ENCODE data around the gene PRDM5.

Gene PRDM5

DNA sequence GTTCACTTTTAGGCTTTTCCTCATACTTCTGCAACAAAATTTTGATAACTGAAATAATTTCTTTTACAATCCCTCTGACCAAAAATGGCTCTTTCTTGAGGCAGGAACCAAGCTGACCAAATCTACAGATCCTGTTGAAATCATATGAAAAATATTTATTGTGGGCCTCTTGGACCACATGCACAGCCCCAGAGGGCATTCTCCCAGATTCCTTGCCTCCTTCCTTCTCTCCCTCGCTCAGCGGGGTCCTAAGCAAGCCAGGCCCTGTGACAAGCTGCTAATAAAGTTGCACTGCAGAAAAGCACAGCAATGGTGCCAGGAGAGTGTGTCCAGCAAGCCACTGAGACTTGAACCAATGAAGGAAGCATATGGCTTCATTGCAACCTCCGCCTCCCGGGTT is 40.7 kb downstream of the PRDM5 start:
- Histone ChIP-seq H2AFZ (no peak overlapping the region), H3K9me3 (ENCODE audit: control insufficient read depth, low read length) (no peaks in the 10 kb centered on the region), H3K36me3 (ENCODE audit: control insufficient read depth, insufficient read depth, low read length) (no peaks in the 10 kb centered on the region), H3K4me1 (peaks cover 2% of the 10 kb centered on the region), H3K9ac (no peak overlapping the region), H3K27ac (no peak overlapping the region), H3K79me2 (no peaks in the 10 kb centered on the region), H3K4me2 (ENCODE audit: low read length) (no peak overlapping the region), H3K27me3 (ENCODE audit: control insufficient read depth, insufficient read depth, low read length) (no peaks in the 10 kb centered on the region), H3K4me3 (ENCODE audit: low read depth, low read length) (no peak overlapping the region)
- TF ChIP-seq, protein P1, sequence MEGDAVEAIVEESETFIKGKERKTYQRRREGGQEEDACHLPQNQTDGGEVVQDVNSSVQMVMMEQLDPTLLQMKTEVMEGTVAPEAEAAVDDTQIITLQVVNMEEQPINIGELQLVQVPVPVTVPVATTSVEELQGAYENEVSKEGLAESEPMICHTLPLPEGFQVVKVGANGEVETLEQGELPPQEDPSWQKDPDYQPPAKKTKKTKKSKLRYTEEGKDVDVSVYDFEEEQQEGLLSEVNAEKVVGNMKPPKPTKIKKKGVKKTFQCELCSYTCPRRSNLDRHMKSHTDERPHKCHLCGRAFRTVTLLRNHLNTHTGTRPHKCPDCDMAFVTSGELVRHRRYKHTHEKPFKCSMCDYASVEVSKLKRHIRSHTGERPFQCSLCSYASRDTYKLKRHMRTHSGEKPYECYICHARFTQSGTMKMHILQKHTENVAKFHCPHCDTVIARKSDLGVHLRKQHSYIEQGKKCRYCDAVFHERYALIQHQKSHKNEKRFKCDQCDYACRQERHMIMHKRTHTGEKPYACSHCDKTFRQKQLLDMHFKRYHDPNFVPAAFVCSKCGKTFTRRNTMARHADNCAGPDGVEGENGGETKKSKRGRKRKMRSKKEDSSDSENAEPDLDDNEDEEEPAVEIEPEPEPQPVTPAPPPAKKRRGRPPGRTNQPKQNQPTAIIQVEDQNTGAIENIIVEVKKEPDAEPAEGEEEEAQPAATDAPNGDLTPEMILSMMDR (IDR thresholded peaks at IDR 0.05) = no peak

DNA sequence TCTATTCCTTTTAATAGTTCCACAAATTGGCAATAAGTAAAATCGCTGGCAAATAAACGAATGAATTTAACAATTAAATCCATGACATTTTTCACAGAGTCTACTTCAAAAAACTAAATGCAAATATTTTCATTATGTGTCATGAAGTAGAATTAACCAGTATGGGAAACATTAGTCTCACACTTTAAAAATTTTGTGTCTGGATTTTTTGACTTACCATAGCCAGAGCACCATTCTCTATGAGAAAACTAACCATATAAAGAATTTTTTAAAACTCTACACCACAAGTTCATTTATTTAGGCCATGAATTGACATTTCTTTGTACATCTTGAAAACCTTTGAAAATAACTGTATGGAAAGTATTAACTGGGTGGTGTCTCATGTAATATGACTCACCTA is 41.2 kb downstream of the PRDM5 start:
- H3K4me2 ChIP-seq (ENCODE audit: low read length) = no peak overlapping the region
- H2AFZ ChIP-seq = no peak overlapping the region
- no peak overlapping the region for H3K4me3 ChIP-seq (ENCODE audit: low read depth, low read length)
- no peaks in the 10 kb centered on the region for H3K9me3 ChIP-seq (ENCODE audit: control insufficient read depth, low read length)
- no peaks in the 10 kb centered on the region for H3K36me3 ChIP-seq (ENCODE audit: control insufficient read depth, insufficient read depth, low read length)
- no peak overlapping the region for H3K9ac ChIP-seq
- H3K27ac ChIP-seq = no peak overlapping the region
- H3K27me3 ChIP-seq (ENCODE audit: control insufficient read depth, insufficient read depth, low read length) = no peaks in the 10 kb centered on the region
- no peaks in the 10 kb centered on the region for H3K79me2 ChIP-seq
- TF ChIP-seq, protein P1 (IDR thresholded peaks at IDR 0.05) = no peak
- H3K4me1 ChIP-seq = peaks cover 2% of the 10 kb centered on the region

DNA sequence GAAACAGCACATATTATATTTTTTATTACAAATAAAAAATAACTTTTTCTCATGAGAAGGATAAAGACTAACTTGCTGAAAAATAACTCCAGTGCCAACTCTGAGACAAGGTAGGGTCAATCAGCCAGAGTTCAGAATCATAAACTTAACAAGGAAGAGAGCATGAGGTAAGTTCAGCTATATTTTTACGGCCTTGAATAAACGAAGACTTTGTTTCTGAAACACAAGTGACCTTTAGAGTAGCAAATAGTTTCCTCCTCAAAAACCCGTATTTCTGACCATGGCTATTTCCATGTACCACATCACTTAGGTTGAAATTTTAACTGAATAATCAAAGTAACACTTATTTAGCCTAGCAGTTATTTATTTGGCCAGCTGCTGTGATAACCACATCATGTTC is 45.5 kb downstream of the PRDM5 start:
- Histone ChIP-seq H3K27ac (no peak overlapping the region), H3K27me3 (ENCODE audit: control insufficient read depth, insufficient read depth, low read length) (no peaks in the 10 kb centered on the region), H3K4me2 (ENCODE audit: low read length) (no peak overlapping the region), H3K9me3 (ENCODE audit: control insufficient read depth, low read length) (no peaks in the 10 kb centered on the region), H3K79me2 (no peaks in the 10 kb centered on the region), H3K36me3 (ENCODE audit: control insufficient read depth, insufficient read depth, low read length) (no peaks in the 10 kb centered on the region), H3K9ac (no peak overlapping the region), H2AFZ (no peak overlapping the region), H3K4me3 (ENCODE audit: low read depth, low read length) (no peak overlapping the region), H3K4me1 (no peaks in the 10 kb centered on the region)
- TF ChIP-seq, protein P1 (IDR thresholded peaks at IDR 0.05) = no peak

DNA sequence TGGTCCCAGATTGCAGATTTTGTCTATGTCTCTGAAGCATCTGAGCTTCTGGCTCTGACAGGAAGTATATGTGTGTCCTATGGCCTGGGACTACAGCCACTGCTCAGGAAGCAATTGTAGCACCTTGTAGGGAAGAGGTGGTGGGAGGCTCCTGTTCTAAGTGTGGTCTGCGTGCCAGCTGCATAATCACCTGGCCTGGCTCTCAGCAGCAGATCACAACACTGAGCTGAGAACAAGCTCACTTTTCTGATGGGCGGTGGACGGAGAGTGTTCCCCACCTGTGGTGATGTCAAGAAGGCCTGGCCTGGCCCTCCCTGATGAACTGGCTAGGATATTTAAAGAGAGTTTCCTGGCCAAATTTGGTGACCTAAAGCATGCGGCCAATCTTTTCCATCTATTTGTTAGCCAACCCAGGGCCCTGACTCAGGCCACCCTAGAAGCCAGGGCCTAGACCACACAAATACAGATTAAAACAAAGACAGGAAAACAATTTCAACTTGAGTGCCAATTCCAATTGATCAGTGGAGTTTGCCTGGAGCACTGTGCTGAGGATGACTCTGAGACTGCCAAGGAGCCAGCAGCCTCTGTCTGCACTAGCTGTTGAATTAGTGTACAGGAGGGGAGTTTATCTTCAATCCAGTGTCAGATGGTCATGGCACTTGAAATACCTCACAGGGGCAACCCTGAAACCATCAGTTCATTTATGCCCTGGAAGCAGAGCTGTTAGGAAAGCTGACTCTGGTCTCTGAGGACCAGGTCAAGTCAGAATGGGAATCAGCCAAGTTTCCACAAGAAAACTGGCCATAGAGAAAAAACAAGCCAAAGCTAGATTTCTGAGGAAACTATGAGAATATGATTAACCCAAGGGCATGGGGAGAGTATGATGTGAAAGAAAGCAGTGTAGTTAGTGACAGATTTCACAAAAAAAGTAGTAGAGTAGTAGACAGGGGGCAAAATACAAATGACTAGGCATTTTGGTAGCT is 47.4 kb downstream of the PRDM5 start:
- Histone ChIP-seq H3K4me1 (no peaks in the 10 kb centered on the region), H3K36me3 (ENCODE audit: control insufficient read depth, insufficient read depth, low read length) (no peaks in the 10 kb centered on the region), H3K9ac (no peak overlapping the region), H3K27me3 (ENCODE audit: control insufficient read depth, insufficient read depth, low read length) (no peaks in the 10 kb centered on the region), H3K79me2 (no peaks in the 10 kb centered on the region), H3K4me2 (ENCODE audit: low read length) (no peak overlapping the region), H3K9me3 (ENCODE audit: control insufficient read depth, low read length) (no peaks in the 10 kb centered on the region), H3K4me3 (ENCODE audit: low read depth, low read length) (no peak overlapping the region), H3K27ac (no peak overlapping the region), H2AFZ (no peak overlapping the region)
- TF ChIP-seq, protein P1 (IDR thresholded peaks at IDR 0.05) = no peak
